Transverse colon (tissue), 4 donors: Measurements from ENCODE around the gene PODNL1.

ENCODE experiments used
- CTCF ChIP-seq, 5 experiments: fragments of 200-600 bp in 3 of 5; fragments of 450-650 bp in 2 of 5; sonication (generic) in 3 of 5; IDR thresholded peaks; 1 replicate in 2 of 5; 2 replicates in 3 of 5; pipeline ENCODE4 v1.5.1; 2016 to 2017; ENCODE audit warnings: antibody characterized with exemption in 5 of 5, inconsistent platforms in 3 of 5, mild to moderate bottlenecking in 2 of 5, moderate library complexity in 1 of 5
- POLR2A ChIP-seq: fragments of 450-650 bp; IDR thresholded peaks from one replicate; pipeline ENCODE4 v1.6.1; 2016; ENCODE audit warnings: antibody characterized with exemption, mild to moderate bottlenecking, moderate library complexity
- POLR2AphosphoS5 ChIP-seq, 3 donors: sonication (generic); formaldehyde crosslinking; IDR thresholded peaks; one replicate each; pipeline ENCODE4 v1.6.1; 2016; ENCODE audit warnings: antibody characterized with exemption in 3 of 3

DNA sequence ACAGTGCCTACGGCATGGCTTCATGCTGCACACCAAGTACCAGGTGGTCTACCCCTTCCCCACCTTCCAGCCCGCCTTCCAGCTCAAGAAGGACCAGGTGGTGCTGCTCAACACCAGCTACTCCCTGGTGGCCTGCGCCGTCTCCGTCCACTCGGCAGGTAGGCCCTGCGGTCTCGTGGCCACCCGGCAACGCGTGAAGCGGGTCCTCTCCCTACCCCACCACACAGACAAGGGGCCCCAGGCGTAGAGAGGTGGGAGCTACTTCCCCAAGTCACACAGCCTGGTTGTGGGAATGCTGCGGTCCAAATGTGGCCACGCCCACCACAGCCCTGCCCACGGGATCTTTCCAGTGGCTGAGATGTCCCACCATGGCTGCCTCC, 18.1 kb upstream of the PODNL1 start:
- TF ChIP-seq POLR2AphosphoS5 (IDR thresholded peaks at IDR 0.05) (no peak), CTCF (IDR thresholded peaks at IDR 0.05) (no peak), POLR2A (no peak)
